Osteoblast (primary cell): ENCODE measurements around the gene CCDC106. TPM values are rescaled to one million over a fixed set of nuclear protein-coding genes. Genes with fewer than 3 reads are reported as not detected.

Experiments used
- DNase-seq: peaks from one replicate; pipeline ENCODE4 v3.0.0; 2011; ENCODE audit warnings: low spot score, mixed read lengths; ENCODE audit not compliant: insufficient read length; ENCODE audit errors: missing footprints
- H2AFZ ChIP-seq: 2 replicates; pipeline ENCODE4 v1.6.0; 2011; ENCODE audit warnings: mild to moderate bottlenecking, low read length
- H3K27ac ChIP-seq: 2 replicates; pipeline ENCODE4 v1.5.1; 2011; ENCODE audit warnings: mild to moderate bottlenecking, low read depth, low read length, moderate library complexity
- H3K27me3 ChIP-seq: 2 replicates; pipeline ENCODE4 v1.6.0; 2012; ENCODE audit warnings: mild to moderate bottlenecking, control low read depth, inconsistent platforms, low read length, moderate library complexity; ENCODE audit not compliant: insufficient read depth
- H3K36me3 ChIP-seq: 2 replicates; pipeline ENCODE4 v1.5.1; 2011; ENCODE audit warnings: mild to moderate bottlenecking, low read length, control low read depth, moderate library complexity; ENCODE audit not compliant: insufficient read depth
- H3K4me1 ChIP-seq: 2 replicates; pipeline ENCODE4 v1.5.1; 2011; ENCODE audit warnings: mild to moderate bottlenecking, low read length, control low read depth, moderate library complexity; ENCODE audit not compliant: insufficient read depth
- H3K4me2 ChIP-seq: 2 replicates; pipeline ENCODE4 v1.6.0; 2011; ENCODE audit warnings: mild to moderate bottlenecking, low read length; ENCODE audit not compliant: insufficient read depth
- H3K4me3 ChIP-seq: fragments of 200-600 bp; sonication (generic); 3 replicates; pipeline ENCODE4 v1.5.1; 2012; ENCODE audit warnings: mild to moderate bottlenecking, low read length, inconsistent platforms; ENCODE audit not compliant: insufficient read depth
- H3K79me2 ChIP-seq: 2 replicates; pipeline ENCODE4 v1.6.0; 2012; ENCODE audit warnings: mild to moderate bottlenecking, low read length, control low read depth, inconsistent platforms; ENCODE audit not compliant: insufficient read depth
- H3K9me3 ChIP-seq: 2 replicates; pipeline ENCODE4 v1.5.1; 2011; ENCODE audit warnings: low read depth, low read length, control low read depth
- H4K20me1 ChIP-seq: 2 replicates; pipeline ENCODE4 v1.6.0; 2012; ENCODE audit warnings: mild to moderate bottlenecking, low read length, control low read depth; ENCODE audit not compliant: insufficient read depth
- CTCF ChIP-seq: IDR thresholded peaks from 2 replicates; pipeline ENCODE4 v1.5.1; 2011; ENCODE audit warnings: mild to moderate bottlenecking, low read depth, low read length, moderate library complexity; ENCODE audit errors: extremely low read depth
- total RNA-seq: library from RNA; depleted of rRNA; stranded (reverse); fragments of >200 nt; gene quantifications from 2 replicates; pipeline ENCODE4 v1.2.3, GENCODE V29; 2012

Gene CCDC106
- total RNA-seq, 1 donor, result 10.5 TPM

GRCh38 chr19:55661826-55662225 lies 13.8 kb downstream of the CCDC106 start:
- Histone ChIP-seq H3K9me3 (no peaks in the 10 kb centered on the region), H2AFZ (no peak overlapping the region), H3K4me1 (peaks cover 17% of the 10 kb centered on the region), H3K4me2 (no peak overlapping the region), H3K27me3 (no peaks in the 10 kb centered on the region), H4K20me1 (peaks cover 77% of the 10 kb centered on the region), H3K27ac (no peak overlapping the region), H3K36me3 (peaks cover 56% of the 10 kb centered on the region), H3K4me3 (no peak overlapping the region), H3K79me2 (peaks cover 93% of the 10 kb centered on the region)
- no peak for TF ChIP-seq CTCF
- DNase-seq, result no peak

GRCh38 chr19:55663846-55664536 lies 16.0 kb downstream of the CCDC106 start:
- H2AFZ ChIP-seq, result no peak overlapping the region
- H3K36me3 ChIP-seq, result peaks cover 65% of the 10 kb centered on the region
- no peak overlapping the region for H3K4me2 ChIP-seq
- no peaks in the 10 kb centered on the region for H3K4me1 ChIP-seq
- no peak for DNase-seq
- no peak overlapping the region for H3K4me3 ChIP-seq
- no peaks in the 10 kb centered on the region for H3K27me3 ChIP-seq
- no peaks in the 10 kb centered on the region for H3K9me3 ChIP-seq
- TF ChIP-seq CTCF, result no peak
- no peak overlapping the region for H3K27ac ChIP-seq
- peaks cover 74% of the 10 kb centered on the region for H4K20me1 ChIP-seq
- H3K79me2 ChIP-seq, result peaks cover 91% of the 10 kb centered on the region

- Histone ChIP-seq H3K79me2 (peaks cover 91% of the 10 kb centered on the region), H3K27ac (no peak overlapping the region), H3K4me3 (no peak overlapping the region), H3K9me3 (no peaks in the 10 kb centered on the region), H3K4me1 (peaks cover 2% of the 10 kb centered on the region), H3K36me3 (peaks cover 74% of the 10 kb centered on the region), H2AFZ (no peak overlapping the region), H3K27me3 (no peaks in the 10 kb centered on the region), H3K4me2 (no peak overlapping the region), H4K20me1 (peaks cover 83% of the 10 kb centered on the region)
- TF ChIP-seq CTCF, result no peak
- no peak for DNase-seq
These were observed 18.5 kb downstream of the CCDC106 start for GRCh38 chr19:55666343-55667005.

- TF ChIP-seq CTCF, result no peak
- DNase-seq, result no peak
- no peak overlapping the region for H2AFZ ChIP-seq
- H3K27me3 ChIP-seq, result no peaks in the 10 kb centered on the region
- H4K20me1 ChIP-seq, result peaks cover 82% of the 10 kb centered on the region
- no peak overlapping the region for H3K27ac ChIP-seq
- no peaks in the 10 kb centered on the region for H3K9me3 ChIP-seq
- peaks cover 89% of the 10 kb centered on the region for H3K79me2 ChIP-seq
- no peak overlapping the region for H3K4me2 ChIP-seq
- H3K4me3 ChIP-seq, result no peak overlapping the region
- peaks cover 4% of the 10 kb centered on the region for H3K4me1 ChIP-seq
- H3K36me3 ChIP-seq, result peaks cover 68% of the 10 kb centered on the region
These were observed 19.0 kb downstream of the CCDC106 start for GRCh38 chr19:55667006-55667381.
